MM.1S (cell line): ENCODE results near the gene CFAP57.

Experiments used
- EZH2 ChIP-seq: fragments of 300-600 bp; sonication (generic); optimal IDR thresholded peaks from 2 replicates; pipeline ENCODE3; 2017; ENCODE audit warnings: low read depth, mild to moderate bottlenecking, antibody characterized with exemption, low read length, mixed read lengths
- TF ChIP-seq, protein P1 (sequence below): fragments of 300-600 bp; sonication (generic); IDR thresholded peaks from 2 replicates; pipeline ENCODE4 v1.5.1; 2016; ENCODE audit warnings: antibody characterized with exemption, low read length, mixed read lengths

DNA sequence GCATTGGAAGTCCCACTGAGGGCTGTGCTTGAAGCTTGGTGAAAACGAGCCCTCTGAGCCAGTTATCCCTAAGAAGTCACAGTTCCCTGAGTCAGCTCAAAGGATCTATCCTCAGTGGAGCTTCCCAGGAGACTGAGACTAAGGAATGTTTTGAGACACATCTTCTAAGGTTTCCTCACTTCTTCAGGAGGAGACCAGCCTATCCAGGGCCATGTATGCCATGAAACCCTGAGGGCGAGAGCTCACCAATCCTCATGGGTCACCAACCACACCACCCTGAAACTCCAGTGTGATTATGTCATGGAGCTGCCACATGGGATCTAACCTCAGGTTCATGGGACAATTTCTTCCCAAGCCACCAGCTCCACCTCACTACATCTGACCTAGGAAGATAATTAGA, 121.0 kb downstream of the CFAP57 start:
- TF ChIP-seq, protein P1, sequence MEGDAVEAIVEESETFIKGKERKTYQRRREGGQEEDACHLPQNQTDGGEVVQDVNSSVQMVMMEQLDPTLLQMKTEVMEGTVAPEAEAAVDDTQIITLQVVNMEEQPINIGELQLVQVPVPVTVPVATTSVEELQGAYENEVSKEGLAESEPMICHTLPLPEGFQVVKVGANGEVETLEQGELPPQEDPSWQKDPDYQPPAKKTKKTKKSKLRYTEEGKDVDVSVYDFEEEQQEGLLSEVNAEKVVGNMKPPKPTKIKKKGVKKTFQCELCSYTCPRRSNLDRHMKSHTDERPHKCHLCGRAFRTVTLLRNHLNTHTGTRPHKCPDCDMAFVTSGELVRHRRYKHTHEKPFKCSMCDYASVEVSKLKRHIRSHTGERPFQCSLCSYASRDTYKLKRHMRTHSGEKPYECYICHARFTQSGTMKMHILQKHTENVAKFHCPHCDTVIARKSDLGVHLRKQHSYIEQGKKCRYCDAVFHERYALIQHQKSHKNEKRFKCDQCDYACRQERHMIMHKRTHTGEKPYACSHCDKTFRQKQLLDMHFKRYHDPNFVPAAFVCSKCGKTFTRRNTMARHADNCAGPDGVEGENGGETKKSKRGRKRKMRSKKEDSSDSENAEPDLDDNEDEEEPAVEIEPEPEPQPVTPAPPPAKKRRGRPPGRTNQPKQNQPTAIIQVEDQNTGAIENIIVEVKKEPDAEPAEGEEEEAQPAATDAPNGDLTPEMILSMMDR: no peak
- TF ChIP-seq EZH2: no peak
